Measurements from ENCODE around the gene BTBD2.
"Not testable (repeated sequence)": the region's sequence is repeated elsewhere in the genome, so short reads cannot be mapped to it uniquely, and the experiment has no call there.

Gene BTBD2

GRCh38 chr19:2039959-2040646, 24.6 kb upstream of the BTBD2 start:
- no peak for DNase-seq (ENCODE audit: low spot score)

- no peak for DNase-seq (ENCODE audit: low spot score)
These were observed 23.8 kb upstream of the BTBD2 start for GRCh38 chr19:2039089-2039958.

GRCh38 chr19:2038284-2039088, 23.0 kb upstream of the BTBD2 start:
- DNase-seq (ENCODE audit: low spot score): no peak

- DNase-seq (ENCODE audit: low spot score): no peak
These were observed 22.2 kb upstream of the BTBD2 start for GRCh38 chr19:2037651-2038255.

GRCh38 chr19:2036424-2036823, 20.9 kb upstream of the BTBD2 start:
- no peak for DNase-seq (ENCODE audit: low spot score)

- DNase-seq (ENCODE audit: low spot score): no peak
These were observed 20.1 kb upstream of the BTBD2 start for GRCh38 chr19:2035590-2035991.

- no peak for DNase-seq (ENCODE audit: low spot score)
These were observed 19.4 kb upstream of the BTBD2 start for GRCh38 chr19:2034729-2035589.

GRCh38 chr19:2034253-2034652, 18.7 kb upstream of the BTBD2 start:
- not testable (repeated sequence) for DNase-seq (ENCODE audit: low spot score)

- DNase-seq (ENCODE audit: low spot score): no peak
These were observed 18.3 kb upstream of the BTBD2 start for GRCh38 chr19:2033825-2034159.

- DNase-seq (ENCODE audit: low spot score): no peak
These were observed 17.8 kb upstream of the BTBD2 start for GRCh38 chr19:2033115-2033824.

- DNase-seq (ENCODE audit: low spot score): no peak
These were observed 16.9 kb upstream of the BTBD2 start for GRCh38 chr19:2032296-2032941.

GRCh38 chr19:2027361-2027760, 11.8 kb upstream of the BTBD2 start:
- DNase-seq (ENCODE audit: low spot score): no peak

GRCh38 chr19:2026770-2027169, 11.3 kb upstream of the BTBD2 start:
- DNase-seq (ENCODE audit: low spot score): no peak

GRCh38 chr19:2022289-2022688, 6.8 kb upstream of the BTBD2 start:
- DNase-seq (ENCODE audit: low spot score): no peak

GRCh38 chr19:2021453-2022140, 6.1 kb upstream of the BTBD2 start:
- no peak for DNase-seq (ENCODE audit: low spot score)

- no peak for DNase-seq (ENCODE audit: low spot score)
These were observed 3.2 kb upstream of the BTBD2 start for GRCh38 chr19:2018752-2019151.

- peak; percentile 82 for DNase-seq (ENCODE audit: low spot score)
These were observed 710 bp upstream of the BTBD2 start for GRCh38 chr19:2016041-2016807.

- DNase-seq (ENCODE audit: low spot score): no peak
These were observed 545 bp downstream of the BTBD2 start for GRCh38 chr19:2014731-2015607.
